HG02852 (cell line): ENCODE data around the gene CTF1.
"Not testable (repeated sequence)": the region's sequence is repeated elsewhere in the genome, so short reads cannot be mapped to it uniquely, and the experiment has no call there.

ENCODE experiments used
- ATAC-seq: cut with Tn5 transposase; IDR thresholded peaks from one replicate; pipeline ENCODE4 v1.9.1; 2021; ENCODE audit warnings: mild to moderate bottlenecking, moderate library complexity; ENCODE audit not compliant: unreplicated experiment

CTF1 gene, protein sequence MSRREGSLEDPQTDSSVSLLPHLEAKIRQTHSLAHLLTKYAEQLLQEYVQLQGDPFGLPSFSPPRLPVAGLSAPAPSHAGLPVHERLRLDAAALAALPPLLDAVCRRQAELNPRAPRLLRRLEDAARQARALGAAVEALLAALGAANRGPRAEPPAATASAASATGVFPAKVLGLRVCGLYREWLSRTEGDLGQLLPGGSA

GRCh38 chr16:30896261-30896888 is at the start of gene CTF1:
TSS of gene CTF1 (plus strand) at chr16:30896614. CDS start at chr16:30896644, 30 bp downstream.
- no peak for ATAC-seq

DNA sequence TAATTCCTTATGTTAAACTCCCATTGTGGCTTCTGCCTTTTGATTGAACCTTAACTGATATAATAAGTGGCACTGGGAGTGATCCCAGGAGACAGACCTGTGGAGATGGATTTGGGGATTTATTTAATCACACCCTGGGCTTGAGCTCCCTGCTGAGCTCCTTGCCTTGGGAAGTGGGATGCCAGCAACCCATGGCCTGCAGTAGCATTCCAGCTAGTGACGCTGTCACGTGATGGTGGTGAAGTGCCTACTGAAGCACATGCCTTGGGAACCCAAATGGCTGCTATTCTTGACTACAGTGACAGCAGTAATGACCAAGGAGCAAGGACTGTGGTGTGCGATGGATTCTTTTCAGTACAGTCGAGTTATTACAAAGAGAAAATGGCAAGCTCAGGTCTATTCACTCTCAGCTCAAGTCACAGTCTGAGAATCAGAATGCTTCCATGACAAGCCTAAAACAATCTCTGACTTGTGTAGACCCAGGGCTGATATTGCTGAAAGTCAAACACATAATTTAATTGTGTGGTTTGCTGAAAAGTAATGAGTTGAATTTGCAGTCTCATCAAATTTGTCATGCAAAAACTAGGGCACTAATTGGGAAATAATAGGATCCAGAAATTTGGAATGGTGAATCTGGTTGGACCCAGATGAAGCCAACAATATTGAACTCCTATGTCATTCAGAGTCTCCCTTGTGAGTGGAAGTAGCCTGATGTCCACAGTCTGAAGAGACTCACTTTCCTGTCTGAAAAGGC is 49.6 kb upstream of the CTF1 start:
- no peak for ATAC-seq

DNA sequence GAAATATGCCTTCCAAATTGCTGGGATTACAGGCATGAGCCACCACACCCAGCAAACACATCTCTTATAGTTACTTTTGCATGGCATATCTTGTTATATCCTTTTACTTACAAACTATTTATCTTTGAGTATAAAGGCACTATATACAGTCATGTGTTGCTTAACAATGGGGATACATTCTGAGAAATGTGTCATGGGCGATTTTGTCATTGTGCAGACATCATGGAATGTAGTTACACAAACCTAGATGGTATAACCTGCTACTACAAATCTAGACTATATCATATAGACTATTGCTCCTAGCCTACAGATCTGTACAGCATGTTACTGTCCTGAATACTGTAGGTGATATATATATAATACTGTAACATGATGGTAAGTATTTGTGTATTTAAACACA is 46.2 kb upstream of the CTF1 start:
- ATAC-seq: no peak

- ATAC-seq: no peak
Measured at GRCh38 chr16:30853758-30854157, 42.7 kb upstream of the CTF1 start.

- ATAC-seq: no peak
Measured at GRCh38 chr16:30858111-30858495, 38.3 kb upstream of the CTF1 start.

DNA sequence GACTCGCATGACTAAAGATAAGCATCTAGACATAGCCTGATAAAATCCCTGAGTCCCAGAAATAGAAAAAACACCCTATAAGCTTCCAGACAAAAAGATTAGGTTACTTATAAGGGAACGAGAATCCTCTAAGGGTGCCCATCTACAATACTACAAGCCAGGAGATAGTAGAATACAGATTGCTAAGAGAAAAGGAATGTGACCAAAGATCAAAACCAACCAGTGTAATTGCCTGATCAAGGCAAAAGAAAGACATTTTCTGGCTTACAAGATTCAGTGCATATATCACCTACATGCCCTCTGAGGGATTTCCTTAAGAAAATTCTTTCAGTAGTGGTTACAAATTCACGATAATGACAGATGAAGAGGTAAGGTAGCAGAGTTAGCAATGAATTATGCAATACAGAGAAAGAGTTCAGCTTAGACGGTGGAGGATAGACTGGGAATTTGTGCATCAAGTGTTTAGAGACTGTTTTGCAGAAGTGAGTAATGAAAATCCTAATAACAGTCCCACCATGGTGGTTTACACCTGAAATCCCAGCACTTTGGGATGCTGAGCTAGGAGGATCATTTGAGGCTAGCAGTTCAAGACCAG is 37.5 kb upstream of the CTF1 start:
- no peak for ATAC-seq

- ATAC-seq: not testable (repeated sequence)
Measured at GRCh38 chr16:30860729-30861128, 35.7 kb upstream of the CTF1 start.

DNA sequence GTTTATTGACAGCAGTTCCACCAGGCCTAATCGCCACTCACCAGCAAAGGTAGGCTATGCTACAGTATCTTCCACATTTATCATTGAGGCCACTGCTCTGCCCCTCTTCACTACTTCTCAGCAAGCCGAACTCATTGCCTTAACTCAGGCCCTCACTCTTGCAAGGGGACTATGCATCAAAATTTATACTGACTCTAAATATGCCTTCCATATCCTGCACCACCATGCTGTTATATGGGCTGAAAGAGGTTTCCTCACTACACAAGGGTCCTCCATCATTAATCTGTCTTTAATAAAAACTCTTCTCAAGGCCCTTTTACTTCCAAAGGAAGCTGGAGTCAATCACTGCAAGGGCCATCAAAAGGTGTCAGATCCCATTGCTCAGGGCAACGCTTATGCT is 33.2 kb upstream of the CTF1 start:
- ATAC-seq: not testable (repeated sequence)

GRCh38 chr16:30866031-30866430 is 30.4 kb upstream of the CTF1 start:
- no peak for ATAC-seq

DNA sequence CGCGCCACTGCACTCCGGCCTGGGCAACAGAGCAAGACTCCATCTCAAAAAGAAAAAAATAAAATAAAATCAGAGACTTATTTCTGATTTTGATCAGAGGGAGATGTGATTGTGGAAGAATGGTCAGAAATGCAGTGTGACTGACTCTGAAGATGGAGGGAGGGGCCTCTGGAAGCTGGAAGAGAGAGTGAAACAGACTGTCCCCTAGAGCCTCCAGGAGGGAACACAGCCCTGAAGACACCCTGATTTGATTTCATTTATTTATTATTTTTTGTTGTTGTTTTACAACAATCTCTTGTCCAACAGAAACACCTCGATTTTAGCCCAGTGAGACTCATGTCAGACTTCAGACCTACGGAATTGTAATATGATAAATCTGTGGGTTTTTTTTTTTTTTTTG is 28.7 kb upstream of the CTF1 start:
- ATAC-seq: no peak

- ATAC-seq: no peak
Measured at GRCh38 chr16:30870904-30871303, 25.5 kb upstream of the CTF1 start.

DNA sequence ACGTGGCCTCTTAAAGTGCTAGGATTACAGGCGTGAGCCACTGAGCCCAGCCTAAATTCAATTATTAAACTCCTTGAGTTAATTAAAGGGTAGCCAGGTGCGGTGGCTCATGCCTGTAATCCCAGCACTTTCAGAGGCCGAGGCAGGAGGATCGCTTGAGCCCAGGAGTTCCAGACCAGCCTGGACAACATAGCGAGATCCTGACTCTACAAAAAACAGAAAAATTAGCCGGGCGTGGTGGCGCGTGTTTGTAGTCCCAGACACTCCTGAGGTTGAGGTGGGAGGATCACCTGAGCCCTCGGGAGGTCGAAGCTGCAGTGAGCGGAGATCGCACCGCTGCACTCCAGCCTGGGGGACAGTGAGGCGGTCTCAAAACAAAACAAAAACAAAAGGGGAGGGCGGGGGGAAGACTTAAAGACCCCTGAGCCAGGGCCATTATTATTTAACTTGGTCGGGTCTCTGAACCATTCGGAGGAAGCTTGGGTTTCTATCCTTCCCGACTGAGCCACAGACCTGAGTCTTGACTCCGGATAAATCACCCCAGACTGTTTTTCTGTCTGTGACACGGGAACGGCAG is 22.1 kb upstream of the CTF1 start:
- no peak for ATAC-seq

DNA sequence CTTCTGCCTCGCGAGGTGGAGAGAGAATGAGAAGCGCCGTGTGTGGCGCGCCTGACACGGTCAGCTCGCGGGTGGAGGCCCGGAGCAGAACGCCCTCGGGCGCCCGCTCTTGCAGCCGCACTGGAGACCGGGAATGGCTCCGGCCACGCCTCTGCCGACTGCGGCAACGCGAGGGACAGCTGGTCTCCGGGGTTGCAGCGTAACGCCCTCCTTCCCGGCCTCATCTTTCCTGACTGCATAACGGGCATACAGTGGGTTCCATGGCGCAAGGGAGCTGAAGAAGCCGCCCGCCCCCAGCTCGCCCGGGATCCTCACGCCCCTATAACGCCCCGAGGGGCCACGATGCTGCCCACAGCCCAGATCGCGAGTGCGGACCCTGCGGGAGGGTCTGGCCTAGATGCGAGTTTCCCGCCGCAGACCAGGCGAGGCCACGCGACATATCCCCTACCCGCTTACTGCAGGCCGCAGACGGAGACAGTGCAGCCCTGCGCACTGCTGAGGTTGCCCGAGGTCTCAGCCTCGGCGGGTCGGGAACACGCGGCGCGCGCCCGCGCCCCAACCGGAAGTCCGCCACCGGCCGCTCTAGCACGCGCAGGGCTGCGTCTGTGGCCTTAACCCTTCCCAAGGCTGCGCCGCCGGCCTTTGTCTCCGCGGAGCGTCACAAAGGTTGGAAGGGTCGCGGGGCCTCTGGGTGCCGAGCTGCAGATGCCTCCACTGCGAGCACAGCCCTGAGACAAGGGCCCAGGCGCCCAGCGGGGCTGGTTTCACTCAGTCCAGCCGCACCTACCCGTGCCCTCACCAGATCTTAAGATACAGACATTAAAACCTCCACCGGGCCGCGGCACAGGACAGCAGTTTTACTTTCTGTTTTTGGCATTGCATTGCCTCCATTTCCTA is 21.3 kb upstream of the CTF1 start:
- peak; percentile 79 for ATAC-seq

DNA sequence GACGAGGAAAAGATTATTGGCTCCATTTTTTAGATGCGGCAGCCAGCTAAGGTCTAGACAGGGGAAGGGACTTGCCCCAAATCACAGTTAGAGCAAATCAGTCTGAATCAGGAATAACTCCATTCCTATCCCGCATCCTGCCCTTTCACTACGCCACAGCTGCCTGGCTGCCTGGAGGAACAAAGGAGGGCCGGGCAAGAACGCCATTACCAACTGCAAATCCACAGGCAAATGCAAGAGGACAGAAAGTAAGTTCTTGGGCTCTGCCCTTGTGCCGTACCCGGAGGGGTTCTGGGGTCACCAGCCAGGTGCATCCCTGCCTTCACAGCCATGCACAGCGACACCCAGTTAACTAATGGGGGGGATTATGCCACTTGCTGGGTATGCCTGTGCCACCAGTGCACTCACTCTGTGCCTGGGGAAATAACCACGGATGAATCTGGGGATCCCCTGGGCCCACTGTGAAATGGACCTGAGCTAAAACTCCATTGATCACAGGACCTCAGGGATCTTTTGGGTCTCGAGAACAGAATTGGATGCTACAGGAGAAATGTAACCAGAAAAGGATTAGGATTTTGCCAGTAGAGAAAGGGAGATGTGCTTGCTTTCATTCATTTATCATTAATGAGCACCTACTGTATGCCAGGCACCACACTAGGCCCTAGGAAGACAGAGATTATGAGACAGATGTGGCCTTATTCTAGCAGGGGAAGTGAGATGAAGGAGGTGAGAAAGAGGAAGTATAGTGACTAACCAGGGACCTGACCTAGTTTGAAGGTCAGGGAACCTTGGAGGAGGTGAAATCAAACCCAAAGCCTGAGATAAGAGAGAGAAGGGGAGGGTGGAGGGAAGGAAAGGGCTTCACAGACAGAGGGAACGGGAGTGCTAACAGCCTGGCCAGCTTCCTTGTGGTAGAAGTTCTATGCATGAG is 20.3 kb upstream of the CTF1 start:
- ATAC-seq: no peak

- ATAC-seq: no peak
Measured at GRCh38 chr16:30876867-30877266, 19.5 kb upstream of the CTF1 start.

GRCh38 chr16:30882429-30883310 is 13.7 kb upstream of the CTF1 start:
- no peak for ATAC-seq

DNA sequence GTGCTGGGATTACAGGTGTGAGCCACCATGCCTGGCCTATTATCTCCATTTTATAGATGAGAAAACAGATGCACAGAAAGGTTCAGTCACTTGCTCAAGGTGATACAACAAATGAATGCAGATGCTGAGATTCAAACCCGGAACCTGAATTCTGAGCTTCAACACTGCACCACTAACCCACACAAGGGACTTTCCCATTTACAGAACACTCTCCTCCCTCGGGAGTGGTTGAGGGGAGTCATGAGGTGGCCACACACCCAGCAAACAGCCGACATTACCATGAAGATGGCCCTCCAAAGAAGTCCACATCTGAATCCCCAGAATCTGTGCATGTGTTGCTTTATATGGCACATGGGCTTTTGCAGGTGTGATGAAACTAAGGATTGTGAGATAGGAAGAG is 11.7 kb upstream of the CTF1 start:
- ATAC-seq: no peak

- no peak for ATAC-seq
Measured at GRCh38 chr16:30885196-30885595, 11.2 kb upstream of the CTF1 start.
